ENCODE measurements around the gene TGIF2.
A peak's percentile ranks its signal among the peaks of the same experiment; 100 is the strongest.

Gene TGIF2

GRCh38 chr20:36584018-36584481 lies 10.7 kb downstream of the TGIF2 start:
- no peak overlapping the region for H2BK15ac ChIP-seq (ENCODE audit: low read depth, poor library complexity, severe bottlenecking)
- H3K4me2 ChIP-seq (ENCODE audit: low read length, poor library complexity, severe bottlenecking): no peak overlapping the region
- H3K9me3 ChIP-seq (ENCODE audit: control insufficient read depth, low read length): no peaks in the 10 kb centered on the region
- H3K18ac ChIP-seq (ENCODE audit: low read depth in 1 of 2, low read length in 2 of 2): no peak overlapping the region
- no peak overlapping the region for H3K4ac ChIP-seq (ENCODE audit: low read depth in 1 of 2, low read length in 2 of 2)
- H2AK5ac ChIP-seq (ENCODE audit: low read length, severe bottlenecking): no peak overlapping the region
- no peak overlapping the region for H4K91ac ChIP-seq (ENCODE audit: low read length)
- no peak overlapping the region for H3K27ac ChIP-seq (ENCODE audit: low read length, poor library complexity, severe bottlenecking)
- no peak overlapping the region for H2BK120ac ChIP-seq (ENCODE audit: low read depth, low read length)
- no peak overlapping the region for H2BK12ac ChIP-seq (ENCODE audit: low read length in 2 of 2)
- H2BK5ac ChIP-seq (ENCODE audit: low read depth, low read length, poor library complexity, severe bottlenecking): no peak overlapping the region
- peaks cover 9% of the 10 kb centered on the region for H3K4me1 ChIP-seq (ENCODE audit: control insufficient read depth, insufficient read depth, low read depth, low read length)
- no peak for DNase-seq
- no peak overlapping the region for H3K9ac ChIP-seq (ENCODE audit: low read length)
- H2AFZ ChIP-seq (ENCODE audit: low read depth, low read length): no peak overlapping the region
- WGBS: 92% methylated on average over 2 of the region's 2 CpGs
- no peak overlapping the region for H3K4me3 ChIP-seq (ENCODE audit: insufficient read depth in 1 of 2, low read depth in 1 of 2, low read length in 2 of 2)
- H4K8ac ChIP-seq (ENCODE audit: low read length): no peak overlapping the region
- H3K36me3 ChIP-seq (ENCODE audit: control insufficient read depth in 1 of 2, insufficient read depth in 2 of 2, low read depth in 1 of 2, low read length in 2 of 2): peaks cover 0 to 55% of the 10 kb centered on the region in 2 experiments
- H3K79me1 ChIP-seq (replicated peaks; ENCODE audit: low read length, poor library complexity, severe bottlenecking): peaks cover 28% of the 10 kb centered on the region
- H3K27me3 ChIP-seq (ENCODE audit: control insufficient read depth in 1 of 2, insufficient read depth in 1 of 2, low read length in 2 of 2): peaks cover 0 to 19% of the 10 kb centered on the region in 2 experiments
- H3K14ac ChIP-seq (ENCODE audit: low read length in 2 of 2): no peak overlapping the region
- no peak overlapping the region for H3K23ac ChIP-seq (ENCODE audit: low read length in 2 of 2)

- Histone ChIP-seq H3K79me1 (replicated peaks; ENCODE audit: low read length, poor library complexity, severe bottlenecking) (peaks cover 27% of the 10 kb centered on the region), H3K4me3 (ENCODE audit: insufficient read depth in 1 of 2, low read depth in 1 of 2, low read length in 2 of 2) (no peak overlapping the region), H3K27ac (ENCODE audit: low read length, poor library complexity, severe bottlenecking) (no peak overlapping the region), H3K14ac (ENCODE audit: low read length in 2 of 2) (no peak overlapping the region), H3K27me3 (ENCODE audit: control insufficient read depth in 1 of 2, insufficient read depth in 1 of 2, low read length in 2 of 2) (peaks cover 0 to 24% of the 10 kb centered on the region in 2 experiments), H4K8ac (ENCODE audit: low read length) (peak overlapping the region; percentile 9), H2BK5ac (ENCODE audit: low read depth, low read length, poor library complexity, severe bottlenecking) (no peak overlapping the region), H3K4me2 (ENCODE audit: low read length, poor library complexity, severe bottlenecking) (no peak overlapping the region), H2BK15ac (ENCODE audit: low read depth, poor library complexity, severe bottlenecking) (no peak overlapping the region), H4K91ac (ENCODE audit: low read length) (peak overlapping the region; percentile 32), H3K18ac (ENCODE audit: low read depth in 1 of 2, low read length in 2 of 2) (no peak overlapping the region), H3K4ac (ENCODE audit: low read depth in 1 of 2, low read length in 2 of 2) (no peak overlapping the region), H3K9ac (ENCODE audit: low read length) (no peak overlapping the region), H3K36me3 (ENCODE audit: control insufficient read depth in 1 of 2, insufficient read depth in 2 of 2, low read depth in 1 of 2, low read length in 2 of 2) (peaks cover 0 to 59% of the 10 kb centered on the region in 2 experiments), H2BK12ac (ENCODE audit: low read length in 2 of 2) (no peak overlapping the region), H3K9me3 (ENCODE audit: control insufficient read depth, low read length) (no peaks in the 10 kb centered on the region), H2AK5ac (ENCODE audit: low read length, severe bottlenecking) (no peak overlapping the region), H2AFZ (ENCODE audit: low read depth, low read length) (no peak overlapping the region), H2BK120ac (ENCODE audit: low read depth, low read length) (no peak overlapping the region), H3K4me1 (ENCODE audit: control insufficient read depth, insufficient read depth, low read depth, low read length) (peaks cover 3% of the 10 kb centered on the region), H3K23ac (ENCODE audit: low read length in 2 of 2) (no peak overlapping the region)
- peak; percentile 31 for DNase-seq
- WGBS: 74% methylated on average over 6 of the region's 8 CpGs
Measured at GRCh38 chr20:36585410-36586125, 12.2 kb downstream of the TGIF2 start.

GRCh38 chr20:36587388-36588070 lies 14.1 kb downstream of the TGIF2 start:
- H4K91ac ChIP-seq (ENCODE audit: low read length): peak overlapping the region; percentile 72
- no peak overlapping the region for H2BK120ac ChIP-seq (ENCODE audit: low read depth, low read length)
- peaks cover 0 to 23% of the 10 kb centered on the region in 2 experiments for H3K27me3 ChIP-seq (ENCODE audit: control insufficient read depth in 1 of 2, insufficient read depth in 1 of 2, low read length in 2 of 2)
- H3K79me1 ChIP-seq (replicated peaks; ENCODE audit: low read length, poor library complexity, severe bottlenecking): peaks cover 17% of the 10 kb centered on the region
- no peak overlapping the region for H3K4me2 ChIP-seq (ENCODE audit: low read length, poor library complexity, severe bottlenecking)
- H2AFZ ChIP-seq (ENCODE audit: low read depth, low read length): no peak overlapping the region
- H3K9me3 ChIP-seq (ENCODE audit: control insufficient read depth, low read length): no peaks in the 10 kb centered on the region
- H2BK15ac ChIP-seq (ENCODE audit: low read depth, poor library complexity, severe bottlenecking): no peak overlapping the region
- H3K18ac ChIP-seq (ENCODE audit: low read depth in 1 of 2, low read length in 2 of 2): no peak overlapping the region
- H3K23ac ChIP-seq (ENCODE audit: low read length in 2 of 2): no peak overlapping the region
- H3K14ac ChIP-seq (ENCODE audit: low read length in 2 of 2): no peak overlapping the region
- no peak overlapping the region for H3K27ac ChIP-seq (ENCODE audit: low read length, poor library complexity, severe bottlenecking)
- H2BK12ac ChIP-seq (ENCODE audit: low read length in 2 of 2): no peak overlapping the region
- H3K4ac ChIP-seq (ENCODE audit: low read depth in 1 of 2, low read length in 2 of 2): no peak overlapping the region
- 97% methylated on average over 3 of the region's 3 CpGs for WGBS
- H3K4me3 ChIP-seq (ENCODE audit: insufficient read depth in 1 of 2, low read depth in 1 of 2, low read length in 2 of 2): no peak overlapping the region
- no peak for DNase-seq
- peak overlapping the region; percentile 17 for H4K8ac ChIP-seq (ENCODE audit: low read length)
- H2BK5ac ChIP-seq (ENCODE audit: low read depth, low read length, poor library complexity, severe bottlenecking): no peak overlapping the region
- H3K9ac ChIP-seq (ENCODE audit: low read length): no peak overlapping the region
- H2AK5ac ChIP-seq (ENCODE audit: low read length, severe bottlenecking): no peak overlapping the region
- H3K36me3 ChIP-seq (ENCODE audit: control insufficient read depth in 1 of 2, insufficient read depth in 2 of 2, low read depth in 1 of 2, low read length in 2 of 2): peaks cover 0 to 55% of the 10 kb centered on the region in 2 experiments
- peaks cover 10% of the 10 kb centered on the region for H3K4me1 ChIP-seq (ENCODE audit: control insufficient read depth, insufficient read depth, low read depth, low read length)

- H2AK5ac ChIP-seq (ENCODE audit: low read length, severe bottlenecking): no peak overlapping the region
- no peak overlapping the region for H4K8ac ChIP-seq (ENCODE audit: low read length)
- H3K79me1 ChIP-seq (replicated peaks; ENCODE audit: low read length, poor library complexity, severe bottlenecking): peaks cover 12% of the 10 kb centered on the region
- H3K4ac ChIP-seq (ENCODE audit: low read depth in 1 of 2, low read length in 2 of 2): no peak overlapping the region
- no peak overlapping the region for H3K4me3 ChIP-seq (ENCODE audit: insufficient read depth in 1 of 2, low read depth in 1 of 2, low read length in 2 of 2)
- H3K9me3 ChIP-seq (ENCODE audit: control insufficient read depth, low read length): no peaks in the 10 kb centered on the region
- no peak for DNase-seq
- 97% methylated on average over 5 of the region's 5 CpGs for WGBS
- H3K14ac ChIP-seq (ENCODE audit: low read length in 2 of 2): no peak overlapping the region
- no peak overlapping the region for H2BK5ac ChIP-seq (ENCODE audit: low read depth, low read length, poor library complexity, severe bottlenecking)
- H4K91ac ChIP-seq (ENCODE audit: low read length): no peak overlapping the region
- H3K4me1 ChIP-seq (ENCODE audit: control insufficient read depth, insufficient read depth, low read depth, low read length): peaks cover 7% of the 10 kb centered on the region
- H3K18ac ChIP-seq (ENCODE audit: low read depth in 1 of 2, low read length in 2 of 2): no peak overlapping the region
- H3K4me2 ChIP-seq (ENCODE audit: low read length, poor library complexity, severe bottlenecking): no peak overlapping the region
- no peak overlapping the region for H2BK12ac ChIP-seq (ENCODE audit: low read length in 2 of 2)
- H3K9ac ChIP-seq (ENCODE audit: low read length): no peak overlapping the region
- H2BK120ac ChIP-seq (ENCODE audit: low read depth, low read length): no peak overlapping the region
- H3K27ac ChIP-seq (ENCODE audit: low read length, poor library complexity, severe bottlenecking): no peak overlapping the region
- no peak overlapping the region for H2AFZ ChIP-seq (ENCODE audit: low read depth, low read length)
- peaks cover 0 to 21% of the 10 kb centered on the region in 2 experiments for H3K27me3 ChIP-seq (ENCODE audit: control insufficient read depth in 1 of 2, insufficient read depth in 1 of 2, low read length in 2 of 2)
- H3K36me3 ChIP-seq (ENCODE audit: control insufficient read depth in 1 of 2, insufficient read depth in 2 of 2, low read depth in 1 of 2, low read length in 2 of 2): peaks cover 0 to 43% of the 10 kb centered on the region in 2 experiments
- no peak overlapping the region for H2BK15ac ChIP-seq (ENCODE audit: low read depth, poor library complexity, severe bottlenecking)
- no peak overlapping the region for H3K23ac ChIP-seq (ENCODE audit: low read length in 2 of 2)
Measured at GRCh38 chr20:36591281-36591680, 17.9 kb downstream of the TGIF2 start.

Data from mesenchymal stem cell (in vitro differentiated cells and primary cell).